GM23248 (cell line): ENCODE data around the gene FADD. TPM values are rescaled to one million over a fixed set of nuclear protein-coding genes. Genes with fewer than 3 reads are reported as not detected.

ENCODE experiments used
- DNase-seq: peaks from one replicate; pipeline ENCODE4 v3.0.0-alpha.2; 2015
- H2AFZ ChIP-seq: fragments of 200-600 bp; sonication (generic); 2 replicates; pipeline ENCODE4 v1.6.1; 2016; ENCODE audit warnings: antibody characterized with exemption
- H3F3A ChIP-seq: fragments of 200-600 bp; sonication (generic); 2 replicates; pipeline ENCODE4 v1.6.1; 2016; ENCODE audit warnings: mild to moderate bottlenecking, antibody characterized with exemption, mixed run types; ENCODE audit not compliant: insufficient read depth
- H3K27ac ChIP-seq: fragments of 200-600 bp; sonication (generic); 2 replicates; pipeline ENCODE4 v1.5.1; 2016; ENCODE audit warnings: mild to moderate bottlenecking
- H3K27me3 ChIP-seq: fragments of 200-600 bp; sonication (generic); replicated peaks from 2 replicates; pipeline ENCODE4 v1.6.1; 2016; ENCODE audit warnings: mild to moderate bottlenecking; ENCODE audit not compliant: insufficient read depth
- H3K36me3 ChIP-seq: fragments of 200-600 bp; sonication (generic); 2 replicates; pipeline ENCODE4 v1.6.1; 2016; ENCODE audit warnings: low read depth, mild to moderate bottlenecking
- H3K4me1 ChIP-seq: fragments of 200-600 bp; sonication (generic); 2 replicates; pipeline ENCODE4 v1.6.1; 2016; ENCODE audit warnings: mild to moderate bottlenecking; ENCODE audit not compliant: insufficient read depth
- H3K4me2 ChIP-seq: fragments of 200-600 bp; sonication (generic); one replicate; pipeline ENCODE4 v1.6.1; 2016; ENCODE audit warnings: mild to moderate bottlenecking; ENCODE audit not compliant: unreplicated experiment
- H3K4me3 ChIP-seq: fragments of 200-600 bp; sonication (generic); 2 replicates; pipeline ENCODE4 v1.5.1; 2016; ENCODE audit warnings: mild to moderate bottlenecking
- H3K79me2 ChIP-seq: fragments of 200-600 bp; sonication (generic); 2 replicates; pipeline ENCODE4 v1.6.1; 2016; ENCODE audit warnings: mild to moderate bottlenecking; ENCODE audit not compliant: insufficient read depth
- H3K9ac ChIP-seq: fragments of 200-600 bp; sonication (generic); 2 replicates; pipeline ENCODE4 v1.6.1; 2016; ENCODE audit warnings: mild to moderate bottlenecking
- H3K9me2 ChIP-seq: fragments of 200-600 bp; sonication (generic); 2 replicates; pipeline ENCODE4 v1.6.1; 2016; ENCODE audit warnings: mixed run types, mild to moderate bottlenecking, moderate library complexity; ENCODE audit not compliant: insufficient read depth
- H3K9me3 ChIP-seq: fragments of 200-600 bp; sonication (generic); one replicate; pipeline ENCODE4 v1.6.1; 2017; ENCODE audit warnings: low read depth
- H4K20me1 ChIP-seq: fragments of 200-600 bp; sonication (generic); 2 replicates; pipeline ENCODE4 v1.6.0; 2016; ENCODE audit not compliant: insufficient read depth
- EZH2 ChIP-seq: fragments of 200-600 bp; sonication (generic); IDR thresholded peaks from 2 replicates; pipeline ENCODE4 v1.6.1; 2018; ENCODE audit warnings: antibody characterized with exemption, mild to moderate bottlenecking; ENCODE audit not compliant: insufficient read depth, poor library complexity, severe bottlenecking
- EZH2phosphoT487 ChIP-seq: fragments of 200-600 bp; sonication (generic); IDR thresholded peaks from 2 replicates; pipeline ENCODE4 v1.6.1; 2018; ENCODE audit warnings: antibody characterized with exemption, moderate library complexity, mild to moderate bottlenecking, low read depth; ENCODE audit not compliant: insufficient read depth
- WGBS, 2 experiments: methylation state at CpG; one replicate each; pipeline ENCODE4 v1.1.6; 2015 to 2017; ENCODE audit warnings: low lambda C conversion rate in 2 of 2, low coverage in 1 of 2; ENCODE audit errors: missing lambda C conversion rate in 2 of 2; 5-methylcytosine and 5-hydroxymethylcytosine counted together
- in situ Hi-C: fragments of 300-500 bp; cut with MboI; formaldehyde crosslinking; loops from 2 replicates; pipeline ENCODE4 v1.15.0; 2020
- polyA plus RNA-seq: library from polyadenylated mRNA; unstranded; fragments of >200 nt; fragmentation: Nextera tagmentation; extraction: Ambion mirVana; gene quantifications from 2 replicates; pipeline ENCODE4 v1.2.1, GENCODE V29; 2016
- total RNA-seq: library from RNA; depleted of rRNA; stranded (reverse); fragments of >200 nt; shearing (Covaris generic); gene quantifications from 2 replicates; pipeline ENCODE4 v1.2.3, GENCODE V29; 2014

Gene FADD
- total and polyA plus RNA-seq, 2 experiments from 2014 or later: 32.0 to 38.3 TPM

GRCh38 chr11:70186420-70186819, 16.7 kb upstream of the FADD start:
- Histone ChIP-seq H3K79me2 (no peaks in the 10 kb centered on the region), H3K9ac (no peak overlapping the region), H3K36me3 (no peaks in the 10 kb centered on the region), H2AFZ (no peak overlapping the region), H3K9me2 (no peaks in the 10 kb centered on the region), H3K9me3 (no peaks in the 10 kb centered on the region), H3K4me1 (no peaks in the 10 kb centered on the region), H3K4me2 (no peak overlapping the region), H3F3A (no peaks in the 10 kb centered on the region), H3K27ac (no peak overlapping the region), H3K4me3 (no peak overlapping the region), H3K27me3 (peaks cover 28% of the 10 kb centered on the region), H4K20me1 (no peaks in the 10 kb centered on the region)
- TF ChIP-seq EZH2phosphoT487: no peak
- TF ChIP-seq EZH2: no peak
- WGBS, 2 experiments: 77 to 78% methylated on average over 6 of the region's 6 CpGs
- DNase-seq: no peak
- in situ Hi-C loops: no loop called here

- Histone ChIP-seq H3K27me3 (peaks cover 28% of the 10 kb centered on the region), H3K36me3 (no peaks in the 10 kb centered on the region), H3K79me2 (no peaks in the 10 kb centered on the region), H4K20me1 (no peaks in the 10 kb centered on the region), H3K4me1 (no peaks in the 10 kb centered on the region), H3K4me2 (no peak overlapping the region), H3K27ac (no peak overlapping the region), H3K9me3 (no peaks in the 10 kb centered on the region), H3K9ac (no peak overlapping the region), H3F3A (no peaks in the 10 kb centered on the region), H3K4me3 (no peak overlapping the region), H2AFZ (no peak overlapping the region), H3K9me2 (no peaks in the 10 kb centered on the region)
- in situ Hi-C loops: no loop called here
- WGBS, 2 experiments: 42 to 44% methylated on average over 10 of the region's 10 CpGs
- no peak for DNase-seq
- TF ChIP-seq EZH2 (no peak), EZH2phosphoT487 (no peak)
Measured at GRCh38 chr11:70186936-70187335, 16.2 kb upstream of the FADD start.

- DNase-seq: no peak
- Histone ChIP-seq H2AFZ (no peak overlapping the region), H3K4me1 (no peaks in the 10 kb centered on the region), H3K9me2 (no peaks in the 10 kb centered on the region), H3K79me2 (no peaks in the 10 kb centered on the region), H3K36me3 (no peaks in the 10 kb centered on the region), H3K4me2 (no peak overlapping the region), H3K27me3 (peaks cover 28% of the 10 kb centered on the region), H3K9me3 (no peaks in the 10 kb centered on the region), H3K27ac (no peak overlapping the region), H3K9ac (no peak overlapping the region), H3F3A (no peaks in the 10 kb centered on the region), H4K20me1 (no peaks in the 10 kb centered on the region), H3K4me3 (no peak overlapping the region)
- 55 to 59% methylated on average over 9 to 15 of the region's 15 CpGs for WGBS, 2 experiments
- in situ Hi-C loops: no loop called here
- TF ChIP-seq EZH2: no peak
- no peak for TF ChIP-seq EZH2phosphoT487
Measured at GRCh38 chr11:70187771-70188170, 15.3 kb upstream of the FADD start.

- WGBS, 2 experiments: 48 to 51% methylated on average over 11 of the region's 11 CpGs
- Histone ChIP-seq H3K27ac (no peak overlapping the region), H3K4me2 (no peak overlapping the region), H3K27me3 (peaks cover 26% of the 10 kb centered on the region), H3K9me2 (no peaks in the 10 kb centered on the region), H2AFZ (no peak overlapping the region), H3K79me2 (no peaks in the 10 kb centered on the region), H3K9me3 (no peaks in the 10 kb centered on the region), H3F3A (no peaks in the 10 kb centered on the region), H4K20me1 (no peaks in the 10 kb centered on the region), H3K36me3 (no peaks in the 10 kb centered on the region), H3K4me1 (no peaks in the 10 kb centered on the region), H3K9ac (no peak overlapping the region), H3K4me3 (no peak overlapping the region)
- no peak for TF ChIP-seq EZH2phosphoT487
- TF ChIP-seq EZH2: no peak
- DNase-seq: no peak
- in situ Hi-C loops: loop anchor here (5.0 to 10.0 kb wide), 3 partner anchors 262 to 505 kb away; no protein-coding TSS in a partner anchor
Measured at GRCh38 chr11:70189622-70190021, 13.5 kb upstream of the FADD start.
